ENCODE measurements around the gene MAP7.
A peak's percentile ranks its signal among the peaks of the same experiment; 100 is the strongest.

The MAP7 gene

GRCh38 chr6:136323431-136324112 is 226.7 kb downstream of the MAP7 start:
- H2BK12ac ChIP-seq (ENCODE audit: low read length): no peak overlapping the region
- H3K18ac ChIP-seq (ENCODE audit: low read length): no peak overlapping the region
- no peak overlapping the region for H2BK5ac ChIP-seq (ENCODE audit: low read length)
- no peaks in the 10 kb centered on the region for H3K36me3 ChIP-seq (replicated peaks in 1 of 2; ENCODE audit: control insufficient read depth in 2 of 2, insufficient read depth in 2 of 2, low read length in 2 of 2)
- no peak overlapping the region for H3K4me3 ChIP-seq (ENCODE audit: low read length in 2 of 2)
- no peak overlapping the region for H3K27ac ChIP-seq (replicated peaks; ENCODE audit: low read length)
- no peak overlapping the region for H3K9ac ChIP-seq (ENCODE audit: low read depth, low read length, poor library complexity)
- H2BK15ac ChIP-seq (ENCODE audit: low read length): no peak overlapping the region
- WGBS, 2 donors (ENCODE audit: extremely low coverage in 2 of 2, insufficient read length in 2 of 2, insufficient replicate concordance in 1 of 2): no CpG with 5 or more reads among the region's 10 CpGs
- H2AK5ac ChIP-seq (ENCODE audit: low read depth, low read length): no peak overlapping the region
- H3K23ac ChIP-seq (ENCODE audit: low read depth, low read length, poor library complexity): no peak overlapping the region
- no peak overlapping the region for H3K14ac ChIP-seq (ENCODE audit: low read length)
- no peak overlapping the region for H2BK120ac ChIP-seq (ENCODE audit: low read depth, low read length)
- no peaks in the 10 kb centered on the region for H3K27me3 ChIP-seq (ENCODE audit: control insufficient read depth in 3 of 3, insufficient read depth in 3 of 3, low read depth in 1 of 3, low read length in 3 of 3)
- peak overlapping the region; percentile 33 for H2AFZ ChIP-seq (ENCODE audit: low read length)
- peaks cover 2 to 23% of the 10 kb centered on the region in 2 donors for H3K4me1 ChIP-seq (ENCODE audit: control insufficient read depth in 2 of 2, insufficient read depth in 1 of 2, low read depth in 1 of 2, low read length in 2 of 2)
- no peak overlapping the region for H3K4ac ChIP-seq (ENCODE audit: low read length)
- H4K8ac ChIP-seq (ENCODE audit: low read depth, low read length): no peak overlapping the region
- H3K79me1 ChIP-seq (ENCODE audit: low read depth, low read length): no peaks in the 10 kb centered on the region
- no peaks in the 10 kb centered on the region for H3K9me3 ChIP-seq (replicated peaks in 1 of 2; ENCODE audit: control insufficient read depth in 2 of 2, insufficient read depth in 1 of 2, low read depth in 1 of 2, low read length in 2 of 2)
- no peak overlapping the region for H4K91ac ChIP-seq (ENCODE audit: low read depth, low read length, poor library complexity)
- no peak overlapping the region for H3K4me2 ChIP-seq (ENCODE audit: insufficient read depth, low read length, poor library complexity, severe bottlenecking)
- no peak for DNase-seq (ENCODE audit: low spot score)

- H3K9me3 ChIP-seq (replicated peaks in 1 of 2; ENCODE audit: control insufficient read depth in 2 of 2, insufficient read depth in 1 of 2, low read depth in 1 of 2, low read length in 2 of 2): no peaks in the 10 kb centered on the region
- no peak overlapping the region for H3K18ac ChIP-seq (ENCODE audit: low read length)
- no peak overlapping the region for H4K91ac ChIP-seq (ENCODE audit: low read depth, low read length, poor library complexity)
- no peak overlapping the region for H3K4me3 ChIP-seq (ENCODE audit: low read length in 2 of 2)
- H2AFZ ChIP-seq (ENCODE audit: low read length): no peak overlapping the region
- H2AK5ac ChIP-seq (ENCODE audit: low read depth, low read length): no peak overlapping the region
- H3K27ac ChIP-seq (replicated peaks; ENCODE audit: low read length): no peak overlapping the region
- no peak overlapping the region for H4K8ac ChIP-seq (ENCODE audit: low read depth, low read length)
- peaks cover 2 to 3% of the 10 kb centered on the region in 2 donors for H3K4me1 ChIP-seq (ENCODE audit: control insufficient read depth in 2 of 2, insufficient read depth in 1 of 2, low read depth in 1 of 2, low read length in 2 of 2)
- H3K4ac ChIP-seq (ENCODE audit: low read length): no peak overlapping the region
- H3K4me2 ChIP-seq (ENCODE audit: insufficient read depth, low read length, poor library complexity, severe bottlenecking): no peak overlapping the region
- H3K27me3 ChIP-seq (ENCODE audit: control insufficient read depth in 3 of 3, insufficient read depth in 3 of 3, low read depth in 1 of 3, low read length in 3 of 3): no peaks in the 10 kb centered on the region
- H2BK15ac ChIP-seq (ENCODE audit: low read length): no peak overlapping the region
- H2BK12ac ChIP-seq (ENCODE audit: low read length): no peak overlapping the region
- H3K79me1 ChIP-seq (ENCODE audit: low read depth, low read length): no peaks in the 10 kb centered on the region
- H3K9ac ChIP-seq (ENCODE audit: low read depth, low read length, poor library complexity): no peak overlapping the region
- DNase-seq (ENCODE audit: low spot score): no peak
- H3K36me3 ChIP-seq (replicated peaks in 1 of 2; ENCODE audit: control insufficient read depth in 2 of 2, insufficient read depth in 2 of 2, low read length in 2 of 2): no peaks in the 10 kb centered on the region
- H2BK5ac ChIP-seq (ENCODE audit: low read length): no peak overlapping the region
- no peak overlapping the region for H2BK120ac ChIP-seq (ENCODE audit: low read depth, low read length)
- no peak overlapping the region for H3K23ac ChIP-seq (ENCODE audit: low read depth, low read length, poor library complexity)
- H3K14ac ChIP-seq (ENCODE audit: low read length): no peak overlapping the region
Observed at GRCh38 chr6:136319732-136320131, 230.5 kb downstream of the MAP7 start.

GRCh38 chr6:136318676-136319075 is 231.5 kb downstream of the MAP7 start:
- Histone ChIP-seq H3K4me2 (ENCODE audit: insufficient read depth, low read length, poor library complexity, severe bottlenecking) (no peak overlapping the region), H2BK5ac (ENCODE audit: low read length) (no peak overlapping the region), H3K79me1 (ENCODE audit: low read depth, low read length) (no peaks in the 10 kb centered on the region), H2BK120ac (ENCODE audit: low read depth, low read length) (no peak overlapping the region), H3K4me1 (ENCODE audit: control insufficient read depth in 2 of 2, insufficient read depth in 1 of 2, low read depth in 1 of 2, low read length in 2 of 2) (no peaks in the 10 kb centered on the region), H2BK15ac (ENCODE audit: low read length) (no peak overlapping the region), H3K36me3 (replicated peaks in 1 of 2; ENCODE audit: control insufficient read depth in 2 of 2, insufficient read depth in 2 of 2, low read length in 2 of 2) (no peaks in the 10 kb centered on the region), H3K9ac (ENCODE audit: low read depth, low read length, poor library complexity) (no peak overlapping the region), H3K18ac (ENCODE audit: low read length) (no peak overlapping the region), H3K23ac (ENCODE audit: low read depth, low read length, poor library complexity) (no peak overlapping the region), H2AK5ac (ENCODE audit: low read depth, low read length) (no peak overlapping the region), H3K14ac (ENCODE audit: low read length) (no peak overlapping the region), H3K27me3 (ENCODE audit: control insufficient read depth in 3 of 3, insufficient read depth in 3 of 3, low read depth in 1 of 3, low read length in 3 of 3) (no peaks in the 10 kb centered on the region), H3K4me3 (ENCODE audit: low read length in 2 of 2) (no peak overlapping the region), H2BK12ac (ENCODE audit: low read length) (no peak overlapping the region), H4K91ac (ENCODE audit: low read depth, low read length, poor library complexity) (no peak overlapping the region), H2AFZ (ENCODE audit: low read length) (no peak overlapping the region), H3K9me3 (replicated peaks in 1 of 2; ENCODE audit: control insufficient read depth in 2 of 2, insufficient read depth in 1 of 2, low read depth in 1 of 2, low read length in 2 of 2) (no peaks in the 10 kb centered on the region), H3K27ac (replicated peaks; ENCODE audit: low read length) (no peak overlapping the region), H4K8ac (ENCODE audit: low read depth, low read length) (no peak overlapping the region), H3K4ac (ENCODE audit: low read length) (no peak overlapping the region)
- DNase-seq (ENCODE audit: low spot score): no peak
- WGBS, 2 donors (ENCODE audit: extremely low coverage in 2 of 2, insufficient read length in 2 of 2, insufficient replicate concordance in 1 of 2): no CpG with 5 or more reads among the region's 4 CpGs

- H2AK5ac ChIP-seq (ENCODE audit: low read depth, low read length): no peak overlapping the region
- WGBS, 2 donors (ENCODE audit: extremely low coverage in 2 of 2, insufficient read length in 2 of 2, insufficient replicate concordance in 1 of 2): no CpG with 5 or more reads among the region's 6 CpGs
- no peak overlapping the region for H3K4me3 ChIP-seq (ENCODE audit: low read length in 2 of 2)
- H3K23ac ChIP-seq (ENCODE audit: low read depth, low read length, poor library complexity): no peak overlapping the region
- no peak overlapping the region for H2BK5ac ChIP-seq (ENCODE audit: low read length)
- no peaks in the 10 kb centered on the region for H3K27me3 ChIP-seq (ENCODE audit: control insufficient read depth in 3 of 3, insufficient read depth in 3 of 3, low read depth in 1 of 3, low read length in 3 of 3)
- H3K4me1 ChIP-seq (ENCODE audit: control insufficient read depth in 2 of 2, insufficient read depth in 1 of 2, low read depth in 1 of 2, low read length in 2 of 2): no peaks in the 10 kb centered on the region
- H2AFZ ChIP-seq (ENCODE audit: low read length): peak overlapping the region; percentile 27
- H3K14ac ChIP-seq (ENCODE audit: low read length): no peak overlapping the region
- no peak overlapping the region for H4K91ac ChIP-seq (ENCODE audit: low read depth, low read length, poor library complexity)
- H2BK12ac ChIP-seq (ENCODE audit: low read length): no peak overlapping the region
- no peak overlapping the region for H3K18ac ChIP-seq (ENCODE audit: low read length)
- no peak overlapping the region for H2BK15ac ChIP-seq (ENCODE audit: low read length)
- H3K4me2 ChIP-seq (ENCODE audit: insufficient read depth, low read length, poor library complexity, severe bottlenecking): no peak overlapping the region
- no peaks in the 10 kb centered on the region for H3K36me3 ChIP-seq (replicated peaks in 1 of 2; ENCODE audit: control insufficient read depth in 2 of 2, insufficient read depth in 2 of 2, low read length in 2 of 2)
- H3K4ac ChIP-seq (ENCODE audit: low read length): no peak overlapping the region
- no peak overlapping the region for H4K8ac ChIP-seq (ENCODE audit: low read depth, low read length)
- no peak overlapping the region for H3K27ac ChIP-seq (replicated peaks; ENCODE audit: low read length)
- H3K79me1 ChIP-seq (ENCODE audit: low read depth, low read length): no peaks in the 10 kb centered on the region
- no peaks in the 10 kb centered on the region for H3K9me3 ChIP-seq (replicated peaks in 1 of 2; ENCODE audit: control insufficient read depth in 2 of 2, insufficient read depth in 1 of 2, low read depth in 1 of 2, low read length in 2 of 2)
- no peak overlapping the region for H3K9ac ChIP-seq (ENCODE audit: low read depth, low read length, poor library complexity)
- no peak for DNase-seq (ENCODE audit: low spot score)
- no peak overlapping the region for H2BK120ac ChIP-seq (ENCODE audit: low read depth, low read length)
Observed at GRCh38 chr6:136317971-136318370, 232.3 kb downstream of the MAP7 start.
